ENCODE results near the gene MRPL24.

Gene MRPL24

DNA sequence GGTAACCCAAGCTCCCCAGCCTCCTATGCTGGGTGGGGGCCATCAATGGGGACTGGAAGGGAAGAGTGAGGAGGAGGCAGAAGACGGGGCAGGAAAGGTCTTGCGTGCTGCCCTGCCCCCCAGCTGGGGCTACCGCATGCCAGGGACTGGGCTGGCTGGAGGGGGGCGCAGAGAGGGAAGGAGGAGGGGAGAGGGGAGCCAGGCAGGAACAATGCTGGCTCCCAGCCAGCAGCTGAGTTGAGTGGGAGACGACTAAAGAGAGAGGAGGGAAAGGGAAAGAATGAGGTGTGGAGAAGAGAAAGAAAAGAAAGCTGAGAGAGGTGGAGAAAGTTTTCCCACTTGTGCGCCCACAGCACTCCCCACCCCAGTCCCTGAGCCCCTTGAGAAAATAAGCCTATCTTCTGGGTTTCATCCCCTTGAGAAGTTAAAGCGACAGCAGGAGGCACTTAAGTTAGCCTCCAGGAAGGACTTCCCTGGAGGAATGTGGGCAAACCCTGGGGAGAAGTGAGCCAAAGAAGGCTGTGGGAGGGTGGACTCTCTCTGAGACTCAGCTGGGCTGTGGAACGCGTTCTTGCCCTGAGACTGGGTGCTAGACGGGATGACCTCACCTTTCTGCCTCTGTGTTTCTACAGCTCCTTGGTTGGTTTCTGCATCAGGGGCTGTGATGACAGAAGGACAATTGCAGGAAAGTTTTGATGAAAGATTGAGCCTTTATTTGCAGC lies 50.8 kb downstream of the MRPL24 start:
- no peak for DNase-seq

DNA sequence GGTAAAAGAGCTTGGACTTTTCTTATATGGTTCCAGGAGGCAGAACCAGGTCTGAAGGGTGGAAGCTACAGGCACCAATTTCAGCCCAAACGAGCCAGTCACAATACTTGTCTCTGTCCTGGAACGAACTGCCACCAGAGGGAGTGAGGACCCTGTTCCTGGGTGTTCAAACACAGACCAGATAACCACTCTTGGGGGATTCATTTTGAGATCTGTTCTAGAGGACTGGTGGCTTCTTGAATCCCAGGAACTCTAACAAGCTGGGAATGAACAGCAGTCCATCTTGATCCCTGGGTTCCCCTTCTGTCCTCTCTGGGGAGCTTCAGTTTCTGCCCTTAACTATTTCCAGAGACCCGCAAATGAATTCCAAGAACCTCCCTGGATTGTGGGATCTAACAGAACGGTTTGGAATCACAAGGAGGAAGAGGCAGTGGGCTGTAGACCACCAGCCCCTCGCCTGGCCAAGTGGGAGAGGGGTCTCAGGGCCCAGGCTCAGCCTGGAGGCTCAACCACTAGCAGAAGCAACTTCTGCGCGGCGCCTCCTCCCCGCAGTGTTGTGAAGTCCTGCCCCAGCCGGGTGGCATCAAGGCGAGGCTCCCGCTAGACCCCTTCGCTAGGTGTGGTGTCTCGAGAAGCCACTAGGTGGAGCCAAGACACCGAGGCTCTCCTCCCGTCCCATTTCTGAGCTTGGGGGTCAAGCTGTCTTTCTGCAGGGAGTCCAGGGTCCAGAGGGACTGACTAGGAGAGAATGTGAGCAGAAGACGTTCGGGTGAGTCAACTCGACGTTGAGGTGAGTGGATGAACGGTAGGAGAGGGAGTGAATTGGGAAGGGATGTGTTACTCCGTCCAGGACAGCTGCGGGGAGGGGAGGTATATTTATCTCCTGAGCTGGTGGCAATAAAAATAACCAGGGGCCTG lies 51.6 kb downstream of the MRPL24 start:
- DNase-seq: peak; percentile 86

All from activated CD8-positive, alpha-beta memory T cell treated with anti-CD3 and anti-CD28 coated beads, Interleukin-2, amount 50 U/mL, for 48 hours (primary cell).